ENCODE results near the gene DNHD1. TPM values are rescaled to one million over a fixed set of nuclear protein-coding genes. Genes with fewer than 3 reads are reported as not detected.
A peak's percentile ranks its signal among the peaks of the same experiment; 100 is the strongest.

The DNHD1 gene
- total RNA-seq, 4 donors from 2014 or later: 5.9 to 13.6 (median 8.4) TPM

DNA sequence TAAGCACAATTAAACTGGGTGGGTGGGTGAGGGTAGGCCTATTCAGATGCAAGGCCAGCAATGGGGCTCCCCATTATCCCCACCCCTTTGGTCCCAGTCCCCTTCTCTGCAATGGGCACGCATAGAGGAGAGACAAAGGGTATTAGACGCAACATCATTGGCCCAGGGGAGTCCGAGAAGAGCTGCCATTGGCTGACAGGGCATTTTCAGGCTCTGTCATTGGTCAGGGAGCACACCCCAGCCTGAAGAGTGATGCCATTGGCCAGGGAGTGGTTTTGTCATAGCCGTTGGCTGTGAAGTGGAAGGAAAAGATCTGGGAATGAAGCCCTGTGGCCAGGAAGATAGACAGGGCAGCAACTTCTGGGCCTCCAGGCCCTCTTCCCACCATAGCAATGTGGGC is 20.5 kb upstream of the DNHD1 start:
- no peak for DNase-seq (ENCODE audit: low spot score in 2 of 2)
- TF ChIP-seq, protein P1, sequence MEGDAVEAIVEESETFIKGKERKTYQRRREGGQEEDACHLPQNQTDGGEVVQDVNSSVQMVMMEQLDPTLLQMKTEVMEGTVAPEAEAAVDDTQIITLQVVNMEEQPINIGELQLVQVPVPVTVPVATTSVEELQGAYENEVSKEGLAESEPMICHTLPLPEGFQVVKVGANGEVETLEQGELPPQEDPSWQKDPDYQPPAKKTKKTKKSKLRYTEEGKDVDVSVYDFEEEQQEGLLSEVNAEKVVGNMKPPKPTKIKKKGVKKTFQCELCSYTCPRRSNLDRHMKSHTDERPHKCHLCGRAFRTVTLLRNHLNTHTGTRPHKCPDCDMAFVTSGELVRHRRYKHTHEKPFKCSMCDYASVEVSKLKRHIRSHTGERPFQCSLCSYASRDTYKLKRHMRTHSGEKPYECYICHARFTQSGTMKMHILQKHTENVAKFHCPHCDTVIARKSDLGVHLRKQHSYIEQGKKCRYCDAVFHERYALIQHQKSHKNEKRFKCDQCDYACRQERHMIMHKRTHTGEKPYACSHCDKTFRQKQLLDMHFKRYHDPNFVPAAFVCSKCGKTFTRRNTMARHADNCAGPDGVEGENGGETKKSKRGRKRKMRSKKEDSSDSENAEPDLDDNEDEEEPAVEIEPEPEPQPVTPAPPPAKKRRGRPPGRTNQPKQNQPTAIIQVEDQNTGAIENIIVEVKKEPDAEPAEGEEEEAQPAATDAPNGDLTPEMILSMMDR (IDR thresholded peaks at IDR 0.05): no peak
- no peak for TF ChIP-seq POLR2A (IDR thresholded peaks at IDR 0.05)
- no peak overlapping the region for H3K4me3 ChIP-seq (ENCODE audit: low read depth, poor library complexity, severe bottlenecking)
- intact Hi-C loops (cut with DNase I; ENCODE audit: low total_unique reads): no loop called here
- whole genome bisulfite sequencing, 2 donors: 85 to 91% methylated on average over 4 of the region's 4 CpGs

DNA sequence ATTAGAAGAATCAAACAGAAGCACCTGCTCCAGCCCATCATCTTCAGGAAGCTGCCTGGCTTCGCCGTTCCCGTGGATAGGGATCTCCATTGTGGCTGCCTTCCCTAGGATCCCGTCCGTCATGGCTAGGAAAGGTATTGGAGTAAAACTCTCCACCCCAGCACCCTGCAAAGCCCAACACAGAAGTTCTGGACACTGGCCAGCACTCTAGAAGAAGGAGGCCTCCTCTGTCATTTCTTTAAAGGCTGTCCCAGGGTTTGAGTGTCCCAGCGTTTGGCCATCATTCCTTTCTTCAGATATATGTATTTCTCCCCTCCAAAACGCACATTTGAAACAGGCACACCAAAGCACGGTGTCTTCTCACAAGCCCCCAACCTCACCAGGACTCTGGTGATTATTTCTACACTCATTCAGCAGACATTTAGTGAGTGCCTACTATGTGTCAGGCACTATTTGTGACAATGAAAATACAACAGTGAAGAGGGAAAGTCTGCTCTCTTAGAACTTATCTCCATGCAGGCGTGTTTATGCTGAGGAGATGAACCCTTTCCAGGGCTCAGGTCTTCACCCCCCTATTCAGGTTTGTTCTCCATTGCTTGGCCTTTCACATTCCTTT is 16.7 kb upstream of the DNHD1 start:
- no peak for TF ChIP-seq POLR2A (IDR thresholded peaks at IDR 0.05)
- TF ChIP-seq, protein P1 (IDR thresholded peaks at IDR 0.05): no peak
- peak overlapping the region; percentile 58 for H3K4me3 ChIP-seq (ENCODE audit: low read depth, poor library complexity, severe bottlenecking)
- DNase-seq (ENCODE audit: low spot score in 2 of 2): no peak
- 52 to 55% methylated on average over 9 of the region's 9 CpGs for WGBS, 2 donors
- intact Hi-C loops (cut with DNase I; ENCODE audit: low total_unique reads): no loop called here

DNA sequence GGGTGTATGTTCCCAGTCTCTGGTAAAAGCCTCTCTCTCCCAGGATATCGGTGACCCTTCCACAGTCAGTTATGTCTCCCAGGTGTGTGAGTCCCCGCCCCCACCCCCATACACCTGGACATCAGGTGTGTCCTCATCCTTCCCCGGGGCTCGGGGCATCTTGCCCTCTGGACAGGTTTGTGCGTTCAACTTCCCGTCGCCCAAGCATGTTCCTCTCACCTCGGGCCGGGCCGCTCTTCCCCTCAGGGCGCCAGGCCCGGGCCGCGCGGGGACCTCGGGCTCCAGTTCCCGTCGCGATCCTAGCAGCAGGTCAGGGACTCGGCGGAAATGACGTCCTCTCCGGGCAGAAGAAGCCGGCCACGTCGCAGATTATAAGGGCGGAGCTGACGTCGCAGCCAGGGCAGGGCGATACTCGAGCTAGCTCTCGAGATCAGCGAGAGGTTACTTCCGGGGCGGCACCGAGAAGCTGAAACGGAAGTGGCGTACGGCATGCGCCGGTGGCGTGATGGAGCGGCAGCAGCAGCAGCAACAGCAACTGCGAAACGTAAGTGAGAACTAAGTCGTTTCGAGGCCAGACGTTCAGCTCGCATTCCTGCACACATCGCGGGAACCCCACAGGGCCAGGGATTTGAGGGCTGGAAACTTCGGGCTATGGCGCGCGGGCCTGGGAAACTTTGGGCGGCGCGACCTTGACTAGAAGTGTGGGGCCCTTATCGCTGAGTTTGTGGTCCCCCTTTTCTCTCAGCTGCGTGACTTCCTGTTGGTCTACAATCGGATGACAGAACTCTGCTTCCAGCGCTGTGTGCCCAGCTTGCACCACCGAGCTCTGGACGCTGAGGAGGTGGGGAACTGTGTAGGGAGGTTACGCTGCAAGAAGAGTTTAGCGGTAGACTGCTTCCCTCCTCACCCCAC is 15.8 kb upstream of the DNHD1 start, which contains the start of the genes ARFIP2 and TIMM10B:
Gene ARFIP2 (minus strand): TSS at position 320 of the 912 bp plus-strand sequence. CDS start 910 bp downstream, outside the sequence.
Gene TIMM10B (plus strand): TSS at position 490 of the 912 bp plus-strand sequence. CDS start 16 bp downstream, at position 506.
- peak within 1 kb of the TSS; percentile 63 for H3K4me3 ChIP-seq (ENCODE audit: low read depth, poor library complexity, severe bottlenecking)
- intact Hi-C loops (cut with DNase I; ENCODE audit: low total_unique reads): no loop called here
- TF ChIP-seq, protein P1 (IDR thresholded peaks at IDR 0.05): no peak
- TF ChIP-seq POLR2A (IDR thresholded peaks at IDR 0.05): peak in 1 of 2 donors; percentile 9
- WGBS, 2 donors: 0 to 1% methylated on average over 51 to 53 of the region's 66 CpGs
- DNase-seq (ENCODE audit: low spot score in 2 of 2): peak; percentile 98 to 99

DNA sequence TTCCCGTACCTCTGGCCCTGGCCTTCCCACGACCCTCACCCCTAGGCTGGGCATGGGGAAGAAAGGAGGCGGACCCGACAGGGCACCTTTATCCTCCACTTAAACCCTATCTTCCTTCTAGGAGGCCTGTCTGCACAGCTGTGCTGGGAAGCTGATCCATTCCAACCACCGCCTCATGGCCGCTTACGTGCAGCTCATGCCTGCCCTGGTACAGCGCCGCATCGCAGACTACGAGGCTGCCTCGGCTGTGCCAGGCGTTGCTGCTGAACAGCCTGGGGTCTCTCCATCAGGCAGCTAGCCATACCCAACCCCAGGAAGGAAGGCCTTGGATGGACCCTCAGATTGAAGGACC is 15.2 kb upstream of the DNHD1 start:
- DNase-seq (ENCODE audit: low spot score in 2 of 2): no peak
- TF ChIP-seq, protein P1 (IDR thresholded peaks at IDR 0.05): no peak
- no peak for TF ChIP-seq POLR2A (IDR thresholded peaks at IDR 0.05)
- intact Hi-C loops (cut with DNase I; ENCODE audit: low total_unique reads): no loop called here
- 0 to 5% methylated on average over 4 to 8 of the region's 13 CpGs for WGBS, 2 donors
- H3K4me3 ChIP-seq (ENCODE audit: low read depth, poor library complexity, severe bottlenecking): peak overlapping the region; percentile 63

DNA sequence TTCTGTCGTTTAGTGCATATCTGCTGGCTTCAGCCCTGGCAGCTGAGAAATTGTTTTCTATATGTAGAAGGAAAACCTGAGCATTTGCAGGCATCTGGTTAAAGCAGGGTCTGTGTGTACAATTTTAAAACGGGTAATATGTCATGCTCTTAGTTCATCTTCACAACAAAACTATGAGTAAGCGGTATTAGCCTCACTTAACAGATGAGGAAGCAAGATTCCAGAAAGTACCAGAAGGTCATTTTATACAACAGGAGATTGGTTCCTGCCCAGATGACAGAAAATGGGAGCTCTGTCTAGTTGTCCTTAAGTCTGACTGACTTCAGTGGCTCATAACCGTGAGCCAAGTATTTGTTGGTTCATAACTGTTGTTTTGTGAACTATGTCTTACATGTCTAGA is 14.6 kb upstream of the DNHD1 start:
- intact Hi-C loops (cut with DNase I; ENCODE audit: low total_unique reads): no loop called here
- DNase-seq (ENCODE audit: low spot score in 2 of 2): no peak

More for the DNA sequence above, 14.6 kb upstream of the DNHD1 start:
- no peak for TF ChIP-seq POLR2A (IDR thresholded peaks at IDR 0.05)
- TF ChIP-seq, protein P1 (IDR thresholded peaks at IDR 0.05): no peak
- H3K4me3 ChIP-seq (ENCODE audit: low read depth, poor library complexity, severe bottlenecking): no peak overlapping the region
- WGBS, 2 donors: 74 to 81% methylated on average over 4 of the region's 4 CpGs
